ENCODE measurements around the gene ZDHHC21.
A peak's percentile ranks its signal among the peaks of the same experiment; 100 is the strongest.

Gene ZDHHC21, protein sequence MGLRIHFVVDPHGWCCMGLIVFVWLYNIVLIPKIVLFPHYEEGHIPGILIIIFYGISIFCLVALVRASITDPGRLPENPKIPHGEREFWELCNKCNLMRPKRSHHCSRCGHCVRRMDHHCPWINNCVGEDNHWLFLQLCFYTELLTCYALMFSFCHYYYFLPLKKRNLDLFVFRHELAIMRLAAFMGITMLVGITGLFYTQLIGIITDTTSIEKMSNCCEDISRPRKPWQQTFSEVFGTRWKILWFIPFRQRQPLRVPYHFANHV

DNA sequence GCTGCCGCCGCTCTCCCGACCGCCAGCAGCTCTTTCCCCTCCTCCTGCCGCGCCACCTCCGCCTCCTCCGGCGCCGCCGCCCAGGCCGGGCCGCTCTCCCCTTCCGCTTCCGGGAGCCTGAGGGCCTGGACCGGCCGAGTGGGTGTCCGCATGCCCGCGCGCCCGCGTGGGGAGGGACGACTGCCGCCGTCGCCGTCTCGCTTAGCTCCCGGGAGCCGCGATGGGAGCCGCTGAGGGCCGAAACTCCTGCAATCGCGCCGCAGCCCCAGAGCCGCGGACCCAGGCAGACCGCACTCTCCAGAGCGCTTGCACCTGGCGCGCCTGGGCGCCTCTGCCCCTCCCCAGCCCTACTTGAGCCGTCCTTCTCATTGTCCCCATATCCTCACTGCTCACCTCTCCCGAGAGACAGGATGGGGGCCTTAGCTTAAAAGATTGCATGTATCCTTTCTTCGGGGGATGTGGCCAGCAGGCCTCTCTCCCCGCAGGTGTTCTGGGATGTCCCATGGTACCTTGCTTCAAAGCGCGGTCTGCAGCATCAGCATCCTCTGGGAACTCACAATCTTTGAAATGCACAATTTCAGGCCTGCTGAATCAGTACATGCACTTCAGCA is at the start of gene ZDHHC21:
Gene ZDHHC21 (minus strand): TSS at position 182 of the 611 bp plus-strand sequence. CDS start 19,092 bp downstream, outside the sequence.
- DNase-seq (ENCODE audit: low read depth), result peak; percentile 47

DNA sequence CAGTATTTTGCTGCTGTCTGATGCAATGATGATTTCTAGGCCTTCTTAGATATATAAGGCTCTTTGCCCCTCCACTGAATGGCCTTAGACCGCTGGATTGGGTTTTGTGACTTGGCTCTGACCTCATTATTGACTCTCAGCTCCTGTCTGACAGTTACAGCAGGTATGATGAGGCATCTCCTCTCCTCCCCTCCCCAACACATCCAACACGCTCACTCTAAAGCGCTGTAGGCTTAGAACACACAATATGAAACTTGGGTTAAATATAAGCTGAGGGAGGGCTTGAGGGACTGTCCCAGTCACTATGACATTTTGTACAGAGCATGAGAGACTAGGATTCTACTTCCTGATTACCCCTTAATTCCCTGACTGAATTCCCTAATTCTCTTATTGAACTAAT is 48.1 kb upstream of the ZDHHC21 start:
- DNase-seq (ENCODE audit: low read depth), result no peak

DNA sequence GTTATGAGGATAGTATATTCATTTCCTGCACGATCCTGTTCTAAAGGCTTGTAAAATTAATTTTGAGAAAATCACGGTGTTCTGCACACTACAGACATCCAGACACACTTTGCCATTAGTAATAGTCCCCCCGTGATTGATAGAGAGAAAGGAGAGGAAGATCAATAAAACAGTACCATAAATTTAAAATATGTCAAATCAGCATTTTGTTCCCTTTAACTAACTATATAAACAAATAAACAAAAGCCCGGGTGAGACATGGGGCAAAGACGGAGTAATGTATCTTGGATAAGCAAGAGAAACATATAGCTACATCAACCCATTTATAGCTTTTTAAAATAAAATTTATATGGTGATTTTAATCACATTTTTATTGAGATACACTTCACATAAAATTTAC is 39.9 kb upstream of the ZDHHC21 start:
- no peak for DNase-seq (ENCODE audit: low read depth)

DNA sequence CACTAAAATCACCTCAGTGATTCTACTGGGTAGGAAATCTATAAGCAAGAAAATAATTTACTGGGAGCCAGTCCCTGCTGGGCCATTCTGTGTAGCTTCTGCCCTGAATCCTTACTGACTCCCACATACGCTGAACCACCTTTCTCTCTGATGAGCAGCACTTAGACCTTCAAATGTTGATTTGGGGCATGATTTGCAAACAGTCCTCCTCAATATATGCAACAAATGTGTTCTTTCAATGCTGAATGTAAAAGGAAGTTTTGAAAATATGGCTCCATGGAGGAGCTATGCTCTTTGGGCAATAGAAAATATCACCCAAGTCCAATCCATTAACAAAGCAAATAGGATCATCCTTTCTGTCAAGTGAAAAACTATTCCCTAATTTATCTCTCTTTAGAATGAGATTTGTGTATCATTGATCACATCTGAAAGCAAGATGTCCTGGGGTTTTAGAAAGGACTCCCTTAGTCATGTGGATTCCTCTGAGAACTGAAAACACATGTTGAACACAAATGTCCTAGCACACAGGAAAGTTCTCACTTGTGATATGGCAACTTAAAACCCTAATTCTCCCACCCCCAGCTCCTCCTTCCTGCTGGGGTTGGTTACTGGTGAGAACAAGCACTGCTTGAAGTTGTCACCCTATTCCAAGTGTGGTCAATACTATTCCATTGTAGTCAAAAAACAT is 38.2 kb upstream of the ZDHHC21 start:
- DNase-seq (ENCODE audit: low read depth), result no peak

DNA sequence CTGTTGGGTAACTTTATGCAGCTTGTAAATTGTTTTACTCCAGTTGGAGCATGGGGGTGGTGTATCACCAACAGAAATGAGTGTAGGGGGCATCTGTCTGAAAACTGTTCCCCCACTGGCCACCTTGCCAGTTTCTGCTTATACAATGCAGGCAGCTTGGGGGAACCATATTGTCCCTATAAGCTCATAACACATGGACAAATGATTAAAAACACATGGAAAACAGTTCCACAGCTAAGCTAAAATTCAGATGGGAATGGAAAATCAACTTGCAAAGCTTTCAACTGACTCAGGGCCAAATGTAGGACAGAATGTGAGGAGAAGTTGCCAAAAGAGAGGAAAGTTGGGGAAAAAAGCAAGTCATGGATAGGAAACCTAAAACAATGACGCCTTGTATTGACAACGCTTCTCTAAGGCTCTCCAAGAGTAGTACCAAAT is 37.2 kb upstream of the ZDHHC21 start:
- no peak for DNase-seq (ENCODE audit: low read depth)

DNA sequence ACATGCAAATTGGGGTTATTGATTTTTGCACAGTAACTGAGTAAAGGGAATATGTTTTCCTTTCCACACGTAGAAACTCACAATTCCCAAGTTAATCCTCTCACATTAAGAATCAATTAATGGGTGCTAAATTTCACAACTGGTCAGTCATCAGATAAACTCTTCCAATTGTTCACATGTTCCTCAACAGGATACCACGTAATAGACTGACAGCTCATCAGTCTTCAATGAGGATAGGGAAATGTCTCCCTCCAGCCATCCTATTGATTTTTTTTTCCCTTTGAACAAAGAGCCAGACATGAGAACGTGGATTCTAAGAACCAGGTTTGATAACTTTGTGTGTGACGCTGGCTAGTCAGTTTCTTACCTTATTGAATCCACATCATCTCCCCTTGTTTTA is 30.1 kb upstream of the ZDHHC21 start:
- no peak for DNase-seq (ENCODE audit: low read depth)

DNA sequence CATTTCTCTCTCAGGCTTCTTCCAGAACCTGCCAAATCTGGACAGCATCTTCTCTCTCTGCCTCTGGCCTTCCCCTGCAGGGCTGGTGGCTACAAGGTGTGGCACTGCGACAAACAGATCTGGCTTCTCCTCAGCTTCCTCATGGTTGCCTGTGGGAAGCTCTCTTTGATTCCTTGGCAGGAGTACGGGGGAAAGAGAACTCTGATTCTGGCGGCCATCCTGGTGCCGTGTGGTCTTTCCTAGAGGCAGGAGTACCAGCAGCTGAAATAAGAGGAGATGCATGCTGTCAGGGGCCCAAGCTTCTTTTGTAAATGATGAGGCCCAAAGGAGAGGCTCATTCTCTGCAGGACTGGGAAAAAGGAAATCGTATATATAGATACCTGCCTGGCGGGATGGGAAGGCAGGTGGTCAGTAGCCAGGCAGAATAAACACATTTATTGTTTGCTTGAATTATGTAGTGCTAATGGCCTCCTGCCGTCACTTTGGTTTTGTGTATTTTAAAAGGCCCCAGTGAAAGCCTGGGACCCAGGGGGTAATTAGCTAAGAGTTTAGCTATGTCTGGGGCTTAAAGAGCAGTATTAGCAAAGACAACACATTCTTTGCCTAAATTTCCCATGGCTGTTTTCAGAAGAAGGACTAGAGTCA is 29.3 kb upstream of the ZDHHC21 start, which contains the start of gene CER1:
Gene CER1 (minus strand): TSS at position 343 of the 645 bp plus-strand sequence. CDS start 61 bp downstream, at position 282.
- DNase-seq (ENCODE audit: low read depth), result no peak

DNA sequence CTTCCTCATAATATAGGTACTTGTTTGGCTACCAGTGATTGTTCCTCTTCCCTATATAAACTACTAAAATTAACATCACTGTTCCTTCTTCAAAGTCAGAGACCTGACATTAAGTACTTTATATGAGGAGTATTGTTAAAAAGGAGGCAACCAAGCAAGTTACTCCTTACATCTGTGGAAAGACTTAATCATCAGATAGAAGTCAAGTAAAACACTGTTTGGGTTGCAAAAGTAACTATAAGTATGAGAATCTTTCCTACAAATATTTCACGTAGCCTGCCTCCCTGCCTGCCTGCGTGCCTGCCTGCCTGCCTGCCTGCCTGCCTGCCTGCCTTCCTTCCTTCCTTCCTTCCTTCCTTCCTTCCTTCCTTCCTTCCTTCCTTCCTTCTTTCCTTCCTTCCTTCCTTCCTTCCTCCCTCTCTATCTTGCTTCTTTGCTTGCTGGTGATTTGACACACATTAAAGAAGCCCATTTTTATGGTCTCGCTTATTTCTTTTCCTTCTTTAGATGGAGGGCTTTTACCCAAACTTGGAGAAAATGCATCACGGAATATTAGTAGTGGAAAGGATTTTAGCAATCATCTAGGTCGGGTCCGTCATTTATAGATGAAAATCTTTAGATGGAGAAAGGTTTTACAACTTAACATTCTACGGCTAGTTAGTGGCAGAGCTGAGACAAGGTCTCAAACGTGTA is 26.1 kb upstream of the ZDHHC21 start:
- DNase-seq (ENCODE audit: low read depth), result no peak

DNA sequence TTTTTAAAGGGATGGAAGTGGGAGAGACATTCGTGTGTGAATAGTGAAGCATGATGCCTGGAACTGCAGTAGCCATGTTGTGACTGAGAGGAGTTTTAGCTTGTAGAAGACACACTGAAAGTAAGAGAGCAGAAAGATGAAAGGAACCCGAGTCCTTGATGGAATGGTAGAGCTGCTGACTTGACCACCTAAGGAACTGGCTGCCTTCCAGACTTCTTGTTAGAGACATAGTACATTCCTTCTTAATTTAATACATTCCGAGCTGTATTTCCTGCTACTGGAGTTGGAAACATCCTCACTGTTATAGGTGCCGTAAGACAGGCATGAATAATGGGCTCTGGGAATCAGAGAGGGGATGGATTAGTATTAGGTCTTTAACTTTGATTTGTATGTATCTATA is 21.9 kb upstream of the ZDHHC21 start:
- DNase-seq (ENCODE audit: low read depth), result no peak

DNA sequence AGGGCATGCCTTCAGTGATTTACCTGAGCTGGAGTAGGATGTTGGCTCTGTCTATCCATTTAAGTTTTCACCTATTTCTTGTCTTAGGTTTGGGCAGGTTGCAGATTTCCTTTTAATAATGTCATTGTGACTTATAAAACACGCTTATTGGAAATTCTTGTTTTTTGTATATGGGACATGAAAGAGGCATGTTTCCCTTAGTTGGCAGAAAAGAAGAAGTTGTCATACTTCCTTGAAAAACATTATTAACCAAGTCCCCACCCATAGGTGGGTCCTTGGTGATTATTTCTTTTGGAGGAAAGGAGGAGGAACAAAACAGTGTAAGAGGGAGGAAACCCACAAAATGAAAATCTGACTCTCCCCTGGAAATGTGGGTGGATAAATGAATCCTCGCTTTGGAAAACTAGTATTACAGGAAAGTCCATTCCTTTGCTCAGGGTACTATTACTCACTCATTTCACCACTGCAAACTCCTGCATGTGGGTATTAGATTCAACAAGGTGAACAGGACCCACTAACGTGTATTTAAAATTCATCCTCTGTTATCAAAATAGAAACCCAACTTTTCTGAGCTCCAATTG is 20.0 kb upstream of the ZDHHC21 start:
- no peak for DNase-seq (ENCODE audit: low read depth)

DNA sequence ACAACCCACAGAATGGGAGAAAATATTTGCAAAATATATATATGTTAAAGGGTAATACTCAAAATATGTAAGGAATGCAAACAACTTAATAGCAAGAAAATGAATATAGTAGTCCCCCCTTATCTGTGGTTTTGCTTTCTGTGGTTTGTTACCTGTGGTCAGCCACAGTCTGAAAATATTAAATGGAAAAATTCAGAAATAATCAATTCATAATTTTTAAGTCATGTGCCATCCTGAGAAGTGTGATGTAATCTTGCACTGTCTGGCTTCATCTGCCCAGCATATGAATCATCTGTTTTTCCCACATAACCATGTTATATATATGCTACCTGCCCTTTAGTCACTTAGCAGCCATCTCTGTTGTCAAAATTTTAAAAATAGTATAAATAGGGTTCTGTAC is 17.6 kb upstream of the ZDHHC21 start:
- no peak for DNase-seq (ENCODE audit: low read depth)

DNA sequence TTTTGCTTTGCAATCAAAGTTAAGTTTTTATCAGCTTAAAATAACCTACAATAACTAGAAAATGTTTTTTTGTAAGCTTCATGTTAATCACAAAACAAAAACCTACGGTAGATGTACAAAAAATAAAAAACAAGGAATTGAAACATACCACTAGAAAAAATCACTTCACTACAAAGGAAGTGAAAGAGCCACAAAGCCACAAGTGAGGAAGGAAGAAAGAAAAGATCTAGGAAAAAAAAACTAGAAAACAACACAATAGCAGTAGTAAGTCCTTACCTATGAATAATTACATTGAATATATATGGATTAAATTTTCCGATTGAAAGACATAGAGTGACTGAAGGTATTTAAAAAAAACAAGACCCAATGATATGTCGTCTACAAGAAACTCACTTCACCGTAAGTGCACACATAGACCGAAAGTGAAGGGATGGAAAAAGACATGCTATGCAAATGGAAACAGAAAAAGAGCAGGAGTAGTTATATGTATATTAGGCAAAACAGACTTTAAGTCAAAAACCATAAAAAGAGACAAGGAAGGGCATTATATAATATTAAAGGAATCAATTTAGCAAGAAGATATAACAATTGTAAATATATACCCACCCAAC is 13.4 kb upstream of the ZDHHC21 start:
- no peak for DNase-seq (ENCODE audit: low read depth)

DNA sequence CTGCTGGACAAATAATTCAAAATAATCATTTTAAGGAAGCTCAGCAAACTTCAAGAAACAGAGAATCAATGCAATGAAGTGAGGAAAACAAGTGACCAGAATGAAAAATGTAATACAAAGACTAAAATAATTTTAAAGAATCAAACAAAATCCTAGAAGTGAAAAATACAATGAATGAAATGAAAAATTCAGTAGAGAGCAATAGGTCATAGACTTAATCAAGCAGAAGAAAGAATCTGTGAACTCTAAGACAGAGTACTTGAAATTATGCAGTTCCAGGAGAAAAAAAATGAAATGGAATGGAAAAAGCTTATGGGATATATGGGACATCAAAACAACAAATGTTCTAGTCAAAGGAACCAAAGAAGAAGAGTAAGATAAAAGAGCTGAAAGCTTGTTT is 11.8 kb upstream of the ZDHHC21 start:
- DNase-seq (ENCODE audit: low read depth), result no peak

DNA sequence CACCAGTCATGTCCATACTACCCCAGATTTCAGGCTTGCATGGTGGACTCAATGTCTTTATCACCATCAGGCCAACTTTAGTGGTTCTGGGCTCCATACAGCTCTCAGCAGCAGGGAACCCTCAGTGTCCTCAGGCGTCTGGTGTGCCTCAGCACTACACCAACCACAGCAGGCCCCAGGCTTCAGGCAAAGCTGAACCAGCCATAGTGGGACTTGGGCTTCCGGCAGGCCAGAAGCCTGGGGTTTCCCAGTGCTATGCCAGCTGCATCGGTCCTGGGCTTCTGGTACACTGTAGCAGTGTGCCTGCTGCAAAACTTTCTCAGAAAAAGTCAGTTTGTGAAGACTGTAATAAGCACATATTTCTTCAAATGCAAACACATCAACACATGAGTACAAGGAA is 11.0 kb upstream of the ZDHHC21 start:
- no peak for DNase-seq (ENCODE audit: low read depth)

DNA sequence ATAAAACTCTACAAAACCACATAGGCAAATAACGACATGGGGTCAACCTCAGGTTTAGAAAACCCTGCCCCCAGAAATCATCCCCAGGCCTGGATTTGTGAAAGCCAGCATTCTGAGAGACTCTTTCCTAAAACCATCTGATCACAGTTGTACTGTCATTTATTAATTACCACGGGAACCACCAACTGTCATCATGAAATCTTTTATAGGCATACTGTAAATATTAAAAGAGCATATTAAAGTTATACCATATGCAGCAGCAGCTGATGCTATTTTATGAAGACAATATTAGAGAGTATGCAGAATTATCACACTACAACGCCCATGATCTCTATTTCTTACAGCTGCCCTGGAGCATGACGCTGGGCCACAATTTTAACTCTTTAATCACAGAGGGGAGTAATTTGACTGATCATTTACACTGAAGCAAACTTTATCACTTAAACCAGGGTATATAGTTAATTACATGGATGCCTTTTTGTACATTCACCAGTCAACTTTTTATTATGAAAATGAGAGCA is 9.0 kb upstream of the ZDHHC21 start:
- no peak for DNase-seq (ENCODE audit: low read depth)

DNA sequence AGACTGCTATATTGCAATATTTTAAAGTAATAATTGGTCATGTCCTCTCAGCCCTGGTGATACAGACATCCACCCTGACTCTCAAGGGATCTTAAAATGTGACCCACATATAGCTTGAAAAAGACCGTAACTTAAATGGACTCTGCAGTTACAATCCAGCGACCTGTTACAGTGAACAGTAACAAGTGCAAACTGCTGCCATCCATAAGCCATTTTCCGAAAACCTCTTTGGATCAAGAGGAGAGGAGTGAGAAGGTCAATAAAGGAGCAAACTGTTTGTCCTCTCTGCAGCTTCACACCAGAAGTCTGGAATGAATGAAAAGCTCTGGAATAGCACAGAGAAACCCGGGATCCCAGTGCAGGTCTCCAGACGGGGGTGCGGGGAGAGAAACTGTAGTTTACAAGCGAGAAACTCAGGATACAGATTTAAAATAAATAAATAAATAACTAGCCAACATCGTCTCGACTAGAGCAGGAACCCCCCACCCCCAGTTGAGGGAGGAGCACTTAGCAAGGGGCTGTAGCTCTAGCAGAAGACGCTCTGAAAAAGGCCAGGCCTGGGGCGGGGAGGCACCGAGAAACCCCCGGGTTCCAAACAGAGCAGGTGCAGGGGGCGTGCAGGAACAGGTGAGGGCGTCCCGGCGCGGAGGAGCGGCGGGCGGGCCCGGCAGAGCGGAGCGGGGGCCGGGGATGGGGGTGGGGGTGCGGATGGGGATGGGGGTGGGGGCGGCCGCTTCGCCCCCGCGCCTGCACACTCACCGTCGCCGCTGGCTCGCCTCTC is 572 bp downstream of the ZDHHC21 start:
- peak; percentile 10 for DNase-seq (ENCODE audit: low read depth)

DNA sequence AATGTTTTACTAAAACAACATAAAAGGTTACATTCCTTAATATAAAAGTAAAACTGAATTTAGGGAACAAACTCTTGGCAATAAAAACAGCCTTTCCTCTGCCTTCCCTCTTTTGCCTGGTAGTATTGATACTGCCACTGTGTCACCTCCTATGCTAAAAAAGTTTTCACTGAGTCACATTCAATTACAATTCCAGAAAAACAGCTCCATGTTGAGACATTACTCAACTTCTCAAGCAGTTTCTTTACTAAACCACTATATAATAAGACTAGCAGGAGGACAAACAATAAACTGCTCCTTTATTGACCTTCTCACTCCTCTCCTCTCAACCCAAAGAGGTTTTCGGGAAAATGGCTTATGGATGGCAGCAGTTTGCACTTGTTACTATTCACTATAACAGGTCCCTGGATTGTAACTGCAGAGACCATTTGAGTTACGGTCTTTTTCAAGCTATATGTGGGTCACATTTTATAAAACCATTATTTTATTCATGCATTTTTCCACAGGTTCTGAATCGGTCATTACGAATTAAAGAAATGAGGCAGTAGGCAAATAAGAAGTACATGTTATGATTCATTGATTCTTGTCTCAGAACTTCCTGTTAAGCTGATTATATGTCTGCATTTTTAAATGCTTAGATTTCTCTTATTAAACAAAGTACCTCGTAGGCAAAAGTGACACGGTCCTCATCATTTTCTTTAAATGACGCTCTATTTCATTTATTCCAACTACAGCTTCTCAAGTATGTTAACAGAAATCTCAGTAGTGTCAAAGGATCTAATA is 2.1 kb downstream of the ZDHHC21 start:
- DNase-seq (ENCODE audit: low read depth), result no peak

DNA sequence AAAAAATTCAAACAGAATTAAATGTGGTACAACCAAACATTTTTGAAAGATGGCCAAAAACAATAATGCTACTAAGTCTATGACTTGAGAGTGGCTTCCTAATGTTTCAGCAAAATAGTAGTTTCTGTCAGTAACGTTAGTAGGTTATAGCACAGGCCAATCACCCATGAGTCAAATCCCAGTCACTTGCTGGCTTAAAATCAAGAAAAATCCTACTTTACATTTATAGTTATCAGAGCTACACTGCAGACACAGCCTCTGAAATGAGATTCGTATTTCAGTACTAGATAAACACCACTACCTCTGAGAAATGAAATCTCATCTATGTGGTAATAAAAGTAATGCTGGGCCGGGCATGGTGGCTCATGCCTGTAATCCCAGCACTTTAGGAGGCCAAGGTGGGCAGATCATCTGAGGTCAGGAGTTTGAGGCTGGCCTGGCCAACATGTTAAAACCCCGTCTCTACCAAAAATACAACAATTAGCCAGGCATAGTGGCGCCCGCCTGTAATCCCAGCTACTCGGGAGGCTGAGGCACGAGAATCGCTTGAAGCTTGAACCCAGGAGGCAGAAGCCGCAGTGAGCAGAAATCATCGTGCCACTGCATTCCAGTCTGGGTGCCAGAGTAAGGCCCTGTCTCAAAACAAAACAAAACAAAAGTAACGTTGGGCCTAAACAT is 6.1 kb downstream of the ZDHHC21 start:
- DNase-seq (ENCODE audit: low read depth), result no peak

DNA sequence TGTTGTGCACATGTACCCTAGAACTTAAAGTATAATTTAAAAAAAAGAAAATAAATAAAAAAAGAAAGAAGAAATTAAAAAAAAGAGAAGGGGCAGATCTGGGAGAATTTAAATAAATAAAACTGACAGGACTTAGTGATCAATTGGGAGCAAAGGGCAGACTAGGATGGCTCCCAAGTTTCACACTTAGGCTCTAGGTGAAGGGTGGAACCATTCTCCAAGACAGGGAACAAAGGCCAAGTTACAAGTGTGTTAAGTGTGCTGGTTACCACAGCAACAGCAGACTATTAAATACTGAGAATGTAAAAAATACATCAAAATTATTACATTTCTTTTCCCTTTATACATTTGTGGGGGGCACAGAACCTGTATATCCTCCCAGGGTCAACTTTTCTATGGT is 7.1 kb downstream of the ZDHHC21 start:
- no peak for DNase-seq (ENCODE audit: low read depth)

All from stimulated activated CD8-positive, alpha-beta memory T cell treated with anti-CD3 and anti-CD28 coated beads, Interleukin-4, amount 100 ng/mL, for 24 hours (primary cell).